Peyer's patch (tissue), 4 donors: ENCODE data around the gene ZBTB47. TPM values are rescaled to one million over a fixed set of nuclear protein-coding genes. Genes with fewer than 3 reads are reported as not detected.

Experiments
- DNase-seq, 3 donors: peaks; one replicate each; pipeline ENCODE4 v3.0.0-alpha.2; 2017 to 2019
- H3K27ac ChIP-seq, 4 donors: fragments of 200-600 bp; sonication (generic); one replicate each; pipeline ENCODE4 v1.5.1; 2016 to 2019
- H3K27me3 ChIP-seq, 2 donors: fragments of 200-600 bp; sonication (generic); one replicate each; pipeline ENCODE4 v1.5.1; 2019
- H3K36me3 ChIP-seq, 3 donors: fragments of 200-600 bp; sonication (generic); one replicate each; pipeline ENCODE4 v1.5.1; 2016 to 2019
- H3K4me1 ChIP-seq, 4 donors: fragments of 200-600 bp; sonication (generic); one replicate each; pipeline ENCODE4 v1.5.1; 2016 to 2019
- H3K4me3 ChIP-seq, 4 donors: fragments of 200-600 bp; sonication (generic); 1 replicate in 3 of 4; 2 replicates in 1 of 4; pipeline ENCODE4 v1.5.1; 2016 to 2019; ENCODE audit warnings: mild to moderate bottlenecking in 1 of 4
- H3K9me3 ChIP-seq, 4 donors: fragments of 200-600 bp; sonication (generic); one replicate each; pipeline ENCODE4 v1.5.1; 2016 to 2019; ENCODE audit warnings: mild to moderate bottlenecking in 1 of 4
- CTCF ChIP-seq, 6 experiments: fragments of 450-650 bp in 4 of 6; fragments of 200-600 bp in 2 of 6; sonication (generic) in 1 of 6; IDR thresholded peaks; one replicate each; pipeline ENCODE4 v1.5.1; 2017 to 2019; ENCODE audit warnings: antibody characterized with exemption in 6 of 6, mild to moderate bottlenecking in 3 of 6, moderate library complexity in 1 of 6
- POLR2A ChIP-seq, 2 donors: fragments of 450-650 bp; IDR thresholded peaks; one replicate each; pipeline ENCODE4 v1.5.1; 2017; ENCODE audit warnings: antibody characterized with exemption in 2 of 2, mild to moderate bottlenecking in 2 of 2, moderate library complexity in 2 of 2
- total RNA-seq, 4 donors: library from RNA; depleted of rRNA; stranded (reverse); fragments of >200 nt; gene quantifications; one replicate each; pipeline ENCODE4 v1.1.0, GENCODE V29; 2016

ZBTB47 gene
- total RNA-seq, 4 donors from 2014 or later: 5.3 to 30.5 (median 14.7) TPM

- TF ChIP-seq POLR2A (IDR thresholded peaks at IDR 0.05) (no peak), CTCF (IDR thresholded peaks at IDR 0.05) (no peak)
- no peaks in the 10 kb centered on the region for H3K9me3 ChIP-seq
These were observed 60.2 kb downstream of the ZBTB47 start for GRCh38 chr3:42713747-42714146.

GRCh38 chr3:42714171-42714852 lies 60.8 kb downstream of the ZBTB47 start:
- no peaks in the 10 kb centered on the region for H3K36me3 ChIP-seq
- TF ChIP-seq CTCF (IDR thresholded peaks at IDR 0.05) (no peak), POLR2A (IDR thresholded peaks at IDR 0.05) (no peak)
- peak in 1 of 3 donors; percentile 47 for DNase-seq
- no peaks in the 10 kb centered on the region for H3K9me3 ChIP-seq
- H3K27ac ChIP-seq: no peak overlapping the region
- H3K27me3 ChIP-seq: no peaks in the 10 kb centered on the region
- H3K4me3 ChIP-seq: no peak overlapping the region
- H3K4me1 ChIP-seq: no peaks in the 10 kb centered on the region

More at GRCh38 chr3:42713747-42714146, 60.2 kb downstream of the ZBTB47 start:
- no peak overlapping the region for H3K4me3 ChIP-seq
- H3K27ac ChIP-seq: no peak overlapping the region
- H3K4me1 ChIP-seq: no peaks in the 10 kb centered on the region
- no peaks in the 10 kb centered on the region for H3K36me3 ChIP-seq
- DNase-seq: peak in 2 of 3 donors; percentile 5 to 7
- H3K27me3 ChIP-seq: no peaks in the 10 kb centered on the region

Other genes with a start within 250 kb of the ZBTB47 start
- gene LYZL4, start 243.1 kb upstream of the ZBTB47 start, total RNA-seq: not detected
- 100 to 1,000 TPM in 3 of 4 donors, 10 to 100 TPM in 1; 52.8 to 320 (median 270) TPM for gene VIPR1, start 151.1 kb upstream of the ZBTB47 start, total RNA-seq
- gene SEC22C, start 71.7 kb upstream of the ZBTB47 start, total RNA-seq: 10 to 100 TPM; 30.5 to 56.4 (median 38.7) TPM
- 10 to 100 TPM; 15.6 to 25.6 (median 20.3) TPM for gene SS18L2, start 62.8 kb upstream of the ZBTB47 start, total RNA-seq
- 100 to 1,000 TPM; 118 to 386 (median 187) TPM for gene NKTR, start 53.0 kb upstream of the ZBTB47 start, total RNA-seq
- gene KLHL40, start 31.8 kb downstream of the ZBTB47 start, total RNA-seq: not detected
- 1 to 10 TPM in 1 of 4 donors, not detected in 3; 3.4 TPM for gene HHATL, start 49.1 kb downstream of the ZBTB47 start, total RNA-seq
- 1 to 10 TPM in 3 of 4 donors, not detected in 1; 1.4 to 6.8 (median 4.2) TPM for gene CCDC13, start 119.6 kb downstream of the ZBTB47 start, total RNA-seq
- 100 to 1,000 TPM; 102 to 278 (median 204) TPM for gene HIGD1A, start 150.8 kb downstream of the ZBTB47 start, total RNA-seq
- gene ACKR2, start 155.7 kb downstream of the ZBTB47 start, total RNA-seq: 10 to 100 TPM in 1 of 4 donors, 1 to 10 TPM in 2, under 1 TPM in 1; 0.83 to 10.1 (median 3.7) TPM
- gene CYP8B1, start 222.2 kb downstream of the ZBTB47 start, total RNA-seq: not detected